Endothelial cell of umbilical vein (primary cell): ENCODE measurements around the gene LRG1. TPM values are rescaled to one million over a fixed set of nuclear protein-coding genes. Genes with fewer than 3 reads are reported as not detected.
A peak's percentile ranks its signal among the peaks of the same experiment; 100 is the strongest.

ENCODE experiments used
- BruUV-seq: library from RNA; stranded (reverse); fragments of 400-500 nt; replicated peaks from 2 replicates; lab custom pipeline; 2021; lab: Mats Ljungman, UMichigan
- CTCF ChIA-PET: fragments of 300-600, 350-600 bp; sonication (Branson Sonifier 250); formaldehyde crosslinking; loops from one replicate; lab custom pipeline; 2021; ENCODE audit warnings: antibody characterized with exemption, inconsistent platforms; lab: Charles Lee
- POLR2A ChIA-PET: fragments of 300-600, 350-600 bp; sonication (Branson Sonifier 250); formaldehyde crosslinking; loops from one replicate; lab custom pipeline; 2021; ENCODE audit warnings: antibody characterized with exemption, inconsistent platforms; lab: Charles Lee
- DNase-seq: peaks from one replicate; pipeline ENCODE4 v3.0.0-alpha.2; 2011; ENCODE audit warnings: low read depth, low spot score
- FAIRE-seq: peaks from 2 replicates; lab custom pipeline; 2011; peaks lifted over from hg19 to GRCh38; lab: Jason Lieb, UNC
- H2AFZ ChIP-seq: 2 replicates; pipeline ENCODE4 v1.6.0; 2012; ENCODE audit warnings: low read depth, low read length, control low read depth, inconsistent platforms
- H3K27ac ChIP-seq: 2 replicates; pipeline ENCODE4 v1.5.1; 2011; ENCODE audit warnings: low read depth, mild to moderate bottlenecking, control low read depth, low read length, moderate library complexity; ENCODE audit not compliant: insufficient read depth
- H3K27me3 ChIP-seq, 2 experiments: 2 replicates each; pipeline versions ENCODE4 v1.6.0 to v1.6.1; 2011; ENCODE audit warnings: low read length in 2 of 2, mixed read lengths in 1 of 2; ENCODE audit not compliant: control insufficient read depth in 2 of 2, insufficient read depth in 2 of 2
- H3K36me3 ChIP-seq, 2 experiments: 2 replicates in 1 of 2; 3 replicates in 1 of 2; pipeline ENCODE4 v1.5.1; 2011; ENCODE audit warnings: low read length in 2 of 2, mild to moderate bottlenecking in 1 of 2, moderate library complexity in 1 of 2; ENCODE audit not compliant: control insufficient read depth in 2 of 2, insufficient read depth in 2 of 2; ENCODE audit errors: extremely low read depth in 1 of 2
- H3K4me1 ChIP-seq: 3 replicates; pipeline ENCODE4 v1.5.1; 2011; ENCODE audit warnings: mild to moderate bottlenecking, low read length; ENCODE audit not compliant: control insufficient read depth, insufficient read depth; ENCODE audit errors: extremely low read depth
- H3K4me2 ChIP-seq: 2 replicates; pipeline ENCODE4 v1.6.1; 2011; ENCODE audit warnings: low read length, control low read depth, mixed read lengths; ENCODE audit not compliant: insufficient read depth
- H3K4me3 ChIP-seq, 3 experiments: fragments of 200-600 bp in 1 of 3; sonication (generic), shearing (Covaris generic) in 1 of 3; replicated peaks in 1 of 3; 2 replicates each; pipeline ENCODE4 v1.5.1; 2011 to 2016; ENCODE audit warnings: control low read depth in 3 of 3, low read length in 3 of 3, mild to moderate bottlenecking in 2 of 3, inconsistent platforms in 1 of 3, low read depth in 1 of 3, moderate library complexity in 1 of 3; ENCODE audit not compliant: insufficient read depth in 1 of 3
- H3K79me2 ChIP-seq: 2 replicates; pipeline ENCODE4 v1.6.0; 2012; ENCODE audit warnings: low read length, inconsistent platforms; ENCODE audit not compliant: control insufficient read depth, insufficient read depth
- H3K9ac ChIP-seq: replicated peaks from 2 replicates; pipeline ENCODE3; 2011; ENCODE audit warnings: low read length, control low read depth; ENCODE audit not compliant: insufficient read depth; ENCODE audit errors: extremely low read depth
- H3K9me1 ChIP-seq: replicated peaks from 3 replicates; pipeline ENCODE4 v1.6.0; 2011; ENCODE audit warnings: mild to moderate bottlenecking, low read length; ENCODE audit not compliant: control insufficient read depth, insufficient read depth; ENCODE audit errors: extremely low read depth
- H3K9me3 ChIP-seq: replicated peaks from 2 replicates; pipeline ENCODE4 v1.5.1; 2012; ENCODE audit warnings: low read length, inconsistent platforms; ENCODE audit not compliant: control insufficient read depth, insufficient read depth
- H4K20me1 ChIP-seq: replicated peaks from 2 replicates; pipeline ENCODE3; 2011; ENCODE audit warnings: mild to moderate bottlenecking, low read length; ENCODE audit not compliant: control insufficient read depth, insufficient read depth; ENCODE audit errors: extremely low read depth
- EZH2 ChIP-seq: IDR thresholded peaks from 2 replicates; pipeline ENCODE4 v1.6.1; 2012; ENCODE audit warnings: borderline replicate concordance, low read depth, mild to moderate bottlenecking, moderate library complexity, low read length, inconsistent platforms; ENCODE audit not compliant: severe bottlenecking
- FOS ChIP-seq: IDR thresholded peaks from 2 replicates; pipeline ENCODE4 v1.6.1; 2011; ENCODE audit warnings: mild to moderate bottlenecking, low read length, moderate library complexity, borderline replicate concordance; ENCODE audit not compliant: insufficient read depth
- GATA2 ChIP-seq: IDR thresholded peaks from 2 replicates; pipeline ENCODE4 v1.7.0; 2011; ENCODE audit warnings: low read depth, mild to moderate bottlenecking, moderate library complexity, mixed read lengths, low read length; ENCODE audit not compliant: insufficient read length, insufficient read depth
- JUN ChIP-seq: IDR thresholded peaks from 2 replicates; pipeline ENCODE4 v1.6.1; 2011; ENCODE audit warnings: borderline replicate concordance, low read depth; ENCODE audit not compliant: insufficient read length, insufficient read depth
- MYC ChIP-seq: IDR thresholded peaks from one replicate; pipeline ENCODE4 v1.6.1; 2011; ENCODE audit warnings: mild to moderate bottlenecking, low read depth, low read length
- POLR2A ChIP-seq: IDR thresholded peaks from 2 replicates; pipeline ENCODE4 v1.6.1; 2012; ENCODE audit warnings: low read depth, mild to moderate bottlenecking, control low read depth, low read length
- POLR2AphosphoS5 ChIP-seq: IDR thresholded peaks from 2 replicates; pipeline ENCODE4 v1.6.1; 2012; ENCODE audit warnings: low read depth, mild to moderate bottlenecking, control low read depth, low read length, moderate library complexity; ENCODE audit not compliant: insufficient read depth
- dilution Hi-C: fragments of 300-500 bp; cut with MboI; formaldehyde crosslinking; loops from one replicate; pipeline ENCODE4 v1.15.0; 2019; ENCODE audit warnings: low sequenced_read_pairs; ENCODE audit not compliant: extremely low pct_ligation_motif_present
- intact Hi-C: fragments of 100-400 bp; cut with micrococcal nuclease; formaldehyde crosslinking; loops from one replicate; pipeline ENCODE4 v1.10.0; 2022
- polyA plus RNA-seq, 4 experiments: library from polyadenylated mRNA; depleted of rRNA in 3 of 4; stranded (reverse) in 3 of 4; unstranded in 1 of 4; fragments of >200 nt; gene quantifications; 2 replicates each; pipeline versions ENCODE4 v1.2.1 to v1.2.3, GENCODE V29; 2011 to 2012; ENCODE audit warnings: missing spikeins in 1 of 4
- total RNA-seq: library from RNA; stranded (reverse); gene quantifications from 2 replicates; pipeline ENCODE4 v1.2.3, GENCODE V29; 2021
- TF ChIP-seq, protein P1 (sequence below), 2 donors: IDR thresholded peaks; 1 replicate in 1 of 2; 2 replicates in 1 of 2; pipeline ENCODE4 v1.5.1; 2011; ENCODE audit warnings: low read length in 2 of 2, mild to moderate bottlenecking in 2 of 2, moderate library complexity in 2 of 2, control low read depth in 1 of 2, inconsistent platforms in 1 of 2, low read depth in 1 of 2; ENCODE audit not compliant: insufficient read depth in 1 of 2; ENCODE audit errors: extremely low read depth in 1 of 2
- TF ChIP-seq, protein P2 (sequence below): IDR thresholded peaks from 2 replicates; pipeline ENCODE4 v1.6.1; 2011; ENCODE audit not compliant: insufficient read depth, insufficient read length

The LRG1 gene
- total and polyA plus RNA-seq, 2 donors (not counting 3 experiments of a cell fraction or from before 2014, with no cell fraction given) = 0.21 to 0.31 TPM

DNA sequence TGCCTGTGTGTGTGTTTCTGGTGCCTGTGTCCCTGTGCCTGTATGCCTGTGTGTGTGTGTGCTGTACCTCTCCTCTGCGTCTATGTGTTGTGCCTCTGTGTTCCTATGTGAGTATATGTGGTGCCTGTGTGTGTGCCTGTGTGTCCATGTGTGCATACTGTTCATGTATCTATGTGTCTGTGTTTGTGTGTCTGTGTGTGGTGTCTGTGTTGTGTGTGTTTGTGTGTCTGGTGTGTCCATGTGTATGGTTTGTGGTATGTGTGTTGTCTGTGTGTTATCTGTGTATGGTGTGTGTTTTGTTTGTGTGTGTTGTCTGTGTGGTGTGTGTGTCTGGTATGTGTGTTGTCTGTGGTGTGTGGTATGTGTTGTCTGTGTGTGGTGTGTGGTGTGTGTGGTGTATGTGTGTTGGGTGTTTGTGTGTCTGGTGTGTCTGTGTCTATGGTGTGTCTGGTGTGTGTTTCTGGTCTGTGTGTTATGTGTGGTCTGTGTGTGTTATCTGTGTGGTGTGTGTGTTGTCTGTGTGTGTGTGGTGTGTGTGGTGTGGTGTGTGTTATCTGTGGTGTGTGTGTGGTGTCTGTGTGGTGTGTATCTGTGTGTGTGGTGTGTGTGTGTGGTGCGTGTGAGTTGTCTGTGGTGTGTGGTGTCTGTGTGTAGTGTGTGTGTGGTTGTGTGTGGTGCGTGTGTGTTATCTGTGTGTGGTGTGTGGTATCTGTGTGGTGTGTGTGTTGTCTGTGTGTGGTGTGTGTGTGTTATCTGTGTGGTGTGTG lies 47.3 kb downstream of the LRG1 start:
- Histone ChIP-seq H2AFZ (no peak overlapping the region), H3K9me3 (no peaks in the 10 kb centered on the region), H4K20me1 (no peaks in the 10 kb centered on the region), H3K27me3 (no peaks in the 10 kb centered on the region), H3K27ac (no peak overlapping the region), H3K9ac (no peak overlapping the region), H3K36me3 (peaks cover 2 to 44% of the 10 kb centered on the region in 2 experiments), H3K4me1 (no peaks in the 10 kb centered on the region), H3K9me1 (no peaks in the 10 kb centered on the region), H3K4me2 (no peak overlapping the region), H3K79me2 (no peaks in the 10 kb centered on the region), H3K4me3 (no peak overlapping the region)
- CTCF ChIA-PET = no interaction called here
- dilution Hi-C loops = no loop called here
- intact Hi-C loops = no loop called here
- no TSS peak for BruUV-seq
- no peak for DNase-seq
- TF ChIP-seq EZH2 (no peak), GATA2 (no peak), POLR2AphosphoS5 (no peak), MYC (no peak), JUN (no peak), FOS (no peak), POLR2A (no peak)
- TF ChIP-seq, protein P1, sequence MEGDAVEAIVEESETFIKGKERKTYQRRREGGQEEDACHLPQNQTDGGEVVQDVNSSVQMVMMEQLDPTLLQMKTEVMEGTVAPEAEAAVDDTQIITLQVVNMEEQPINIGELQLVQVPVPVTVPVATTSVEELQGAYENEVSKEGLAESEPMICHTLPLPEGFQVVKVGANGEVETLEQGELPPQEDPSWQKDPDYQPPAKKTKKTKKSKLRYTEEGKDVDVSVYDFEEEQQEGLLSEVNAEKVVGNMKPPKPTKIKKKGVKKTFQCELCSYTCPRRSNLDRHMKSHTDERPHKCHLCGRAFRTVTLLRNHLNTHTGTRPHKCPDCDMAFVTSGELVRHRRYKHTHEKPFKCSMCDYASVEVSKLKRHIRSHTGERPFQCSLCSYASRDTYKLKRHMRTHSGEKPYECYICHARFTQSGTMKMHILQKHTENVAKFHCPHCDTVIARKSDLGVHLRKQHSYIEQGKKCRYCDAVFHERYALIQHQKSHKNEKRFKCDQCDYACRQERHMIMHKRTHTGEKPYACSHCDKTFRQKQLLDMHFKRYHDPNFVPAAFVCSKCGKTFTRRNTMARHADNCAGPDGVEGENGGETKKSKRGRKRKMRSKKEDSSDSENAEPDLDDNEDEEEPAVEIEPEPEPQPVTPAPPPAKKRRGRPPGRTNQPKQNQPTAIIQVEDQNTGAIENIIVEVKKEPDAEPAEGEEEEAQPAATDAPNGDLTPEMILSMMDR (IDR thresholded peaks at IDR 0.05; ENCODE audit: extremely low read depth in 1 of 2, insufficient read depth in 1 of 2, low read depth in 1 of 2, low read length in 2 of 2) = no peak
- TF ChIP-seq, protein P2, sequence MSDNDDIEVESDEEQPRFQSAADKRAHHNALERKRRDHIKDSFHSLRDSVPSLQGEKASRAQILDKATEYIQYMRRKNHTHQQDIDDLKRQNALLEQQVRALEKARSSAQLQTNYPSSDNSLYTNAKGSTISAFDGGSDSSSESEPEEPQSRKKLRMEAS = no peak
- FAIRE-seq = peak; percentile 68
- POLR2A ChIA-PET = no interaction called here
